ENCODE results near the gene EIF4EBP2. TPM values are rescaled to one million over a fixed set of nuclear protein-coding genes. Genes with fewer than 3 reads are reported as not detected.

Gene EIF4EBP2
- polyA plus RNA-seq, 3 donors = 26.3 to 93.8 (median 73.4) TPM

GRCh38 chr10:70370766-70371165 is 33.2 kb upstream of the EIF4EBP2 start:
- no CpG with 5 or more reads among the region's 2 CpGs for WGBS (ENCODE audit: insufficient coverage)
- no peak overlapping the region for H3K4me3 Mint-ChIP-seq

GRCh38 chr10:70371846-70372245 is 32.1 kb upstream of the EIF4EBP2 start:
- DNase-seq = no peak
- Mint-ChIP-seq H3K4me3 (no peak overlapping the region), H3K4me1 (no peaks in the 10 kb centered on the region), H3K27ac (no peak overlapping the region), H3K36me3 (peaks cover 6 to 8% of the 10 kb centered on the region in 2 donors), H3K9me3 (peaks cover 0 to 1% (median 0%) of the 10 kb centered on the region in 7 donors), H3K27me3 (ENCODE audit: low read depth in 3 of 3) (peaks cover 0 to 3% (median 0%) of the 10 kb centered on the region in 3 donors)
- H3K79me2 ChIP-seq (ENCODE audit: insufficient read depth, low read length) = no peaks in the 10 kb centered on the region
- no peak overlapping the region for H3K27ac ChIP-seq (ENCODE audit: low read depth in 1 of 2, low read length in 2 of 2)
- H3K36me3 ChIP-seq (replicated peaks in 1 of 2; ENCODE audit: control insufficient read depth in 1 of 2, insufficient read depth in 2 of 2, low read length in 2 of 2) = no peaks in the 10 kb centered on the region
- H4K20me1 ChIP-seq (ENCODE audit: insufficient read depth, low read length) = no peaks in the 10 kb centered on the region
- H3K27me3 ChIP-seq (ENCODE audit: control insufficient read depth in 2 of 2, insufficient read depth in 2 of 2, low read length in 2 of 2) = no peaks in the 10 kb centered on the region
- no peak overlapping the region for H3K9ac ChIP-seq (ENCODE audit: insufficient read depth, low read length, poor library complexity, severe bottlenecking)
- no peak overlapping the region for H3K4me3 ChIP-seq (replicated peaks in 1 of 3; ENCODE audit: low read depth in 2 of 3, low read length in 3 of 3)
- H3K9me3 ChIP-seq (replicated peaks in 1 of 2; ENCODE audit: control insufficient read depth in 1 of 2, insufficient read depth in 1 of 2, low read length in 2 of 2) = no peaks in the 10 kb centered on the region
- WGBS (ENCODE audit: insufficient coverage) = 79% methylated on average over 2 of the region's 5 CpGs
- no peak overlapping the region for H3K4me2 ChIP-seq (replicated peaks; ENCODE audit: extremely low read depth, low read length, poor library complexity, severe bottlenecking)
- intact Hi-C loops (cut with micrococcal nuclease) = no loop called here
- no peak for TF ChIP-seq CTCF (IDR thresholded peaks at IDR 0.05)
- no peak overlapping the region for H2AFZ ChIP-seq (ENCODE audit: insufficient read depth, low read depth, low read length, poor library complexity, severe bottlenecking)
- no peaks in the 10 kb centered on the region for H3K4me1 ChIP-seq (ENCODE audit: control insufficient read depth in 1 of 2, insufficient read depth in 2 of 2, low read length in 2 of 2)

More at GRCh38 chr10:70370766-70371165, 33.2 kb upstream of the EIF4EBP2 start:
- H3K9me3 ChIP-seq (replicated peaks in 1 of 2; ENCODE audit: control insufficient read depth in 1 of 2, insufficient read depth in 1 of 2, low read length in 2 of 2) = no peaks in the 10 kb centered on the region
- TF ChIP-seq CTCF (IDR thresholded peaks at IDR 0.05) = no peak
- no peaks in the 10 kb centered on the region for H3K79me2 ChIP-seq (ENCODE audit: insufficient read depth, low read length)
- no peaks in the 10 kb centered on the region for H3K27me3 ChIP-seq (ENCODE audit: control insufficient read depth in 2 of 2, insufficient read depth in 2 of 2, low read length in 2 of 2)
- H4K20me1 ChIP-seq (ENCODE audit: insufficient read depth, low read length) = no peaks in the 10 kb centered on the region
- Mint-ChIP-seq H3K27me3 (ENCODE audit: low read depth in 3 of 3) (peaks cover 0 to 3% (median 0%) of the 10 kb centered on the region in 3 donors), H3K9me3 (peaks cover 0 to 1% (median 0%) of the 10 kb centered on the region in 7 donors), H3K36me3 (peaks cover 5 to 6% of the 10 kb centered on the region in 2 donors), H3K4me1 (no peaks in the 10 kb centered on the region), H3K27ac (no peak overlapping the region)
- no peak for DNase-seq
- H3K9ac ChIP-seq (ENCODE audit: insufficient read depth, low read length, poor library complexity, severe bottlenecking) = no peak overlapping the region
- H3K4me2 ChIP-seq (replicated peaks; ENCODE audit: extremely low read depth, low read length, poor library complexity, severe bottlenecking) = no peak overlapping the region
- H3K4me1 ChIP-seq (ENCODE audit: control insufficient read depth in 1 of 2, insufficient read depth in 2 of 2, low read length in 2 of 2) = no peaks in the 10 kb centered on the region
- intact Hi-C loops (cut with micrococcal nuclease) = no loop called here
- no peak overlapping the region for H3K4me3 ChIP-seq (replicated peaks in 1 of 3; ENCODE audit: low read depth in 2 of 3, low read length in 3 of 3)
- no peak overlapping the region for H2AFZ ChIP-seq (ENCODE audit: insufficient read depth, low read depth, low read length, poor library complexity, severe bottlenecking)
- H3K36me3 ChIP-seq (replicated peaks in 1 of 2; ENCODE audit: control insufficient read depth in 1 of 2, insufficient read depth in 2 of 2, low read length in 2 of 2) = no peaks in the 10 kb centered on the region
- no peak overlapping the region for H3K27ac ChIP-seq (ENCODE audit: low read depth in 1 of 2, low read length in 2 of 2)
